Activated CD8-positive, alpha-beta memory T cell treated with anti-CD3 and anti-CD28 coated beads, Interleukin-2, amount 50 U/mL, for 24 hours (primary cell): ENCODE measurements around the gene SEPTIN10.
"Not testable (repeated sequence)": the region's sequence is repeated elsewhere in the genome, so short reads cannot be mapped to it uniquely, and the experiment has no call there.

Experiments used
- DNase-seq: peaks from one replicate; pipeline ENCODE4 v3.0.0-alpha.2; 2020; ENCODE audit errors: extremely low read depth

Gene SEPTIN10

GRCh38 chr2:109613922-109614714 lies at the start of gene SEPTIN10, which contains the start of gene SOWAHC:
SEPTIN10 (minus strand) TSS chr2:109613966; CDS start chr2:109613827, 139 bp downstream.
SOWAHC (plus strand) TSS chr2:109614364; CDS start chr2:109614490, 126 bp downstream.
- peak; percentile 18 for DNase-seq

- no peak for DNase-seq
Measured at GRCh38 chr2:109662889-109663288, 49.1 kb upstream of the SEPTIN10 start.

- DNase-seq: no peak
Measured at GRCh38 chr2:109660046-109660860, 46.5 kb upstream of the SEPTIN10 start.

- DNase-seq: no peak
Measured at GRCh38 chr2:109659396-109660045, 45.8 kb upstream of the SEPTIN10 start.

GRCh38 chr2:109655287-109655686 lies 41.5 kb upstream of the SEPTIN10 start:
- no peak for DNase-seq

- no peak for DNase-seq
Measured at GRCh38 chr2:109654326-109655050, 40.7 kb upstream of the SEPTIN10 start.

GRCh38 chr2:109649736-109650695 lies 36.2 kb upstream of the SEPTIN10 start:
- DNase-seq: no peak

GRCh38 chr2:109648041-109648527 lies 34.3 kb upstream of the SEPTIN10 start:
- no peak for DNase-seq

GRCh38 chr2:109647636-109648035 lies 33.9 kb upstream of the SEPTIN10 start:
- no peak for DNase-seq

- no peak for DNase-seq
Measured at GRCh38 chr2:109646961-109647360, 33.2 kb upstream of the SEPTIN10 start.

- DNase-seq: no peak
Measured at GRCh38 chr2:109645412-109646184, 31.8 kb upstream of the SEPTIN10 start.

GRCh38 chr2:109644571-109645275 lies 31.0 kb upstream of the SEPTIN10 start:
- DNase-seq: no peak

GRCh38 chr2:109640000-109640399 lies 26.2 kb upstream of the SEPTIN10 start:
- DNase-seq: not testable (repeated sequence)

- no peak for DNase-seq
Measured at GRCh38 chr2:109638795-109639194, 25.0 kb upstream of the SEPTIN10 start.

- no peak for DNase-seq
Measured at GRCh38 chr2:109637749-109638570, 24.2 kb upstream of the SEPTIN10 start.

GRCh38 chr2:109636317-109636716 lies 22.6 kb upstream of the SEPTIN10 start:
- DNase-seq: no peak

- no peak for DNase-seq
Measured at GRCh38 chr2:109635426-109636304, 21.9 kb upstream of the SEPTIN10 start.
